ENCODE results near the gene HTR7.

- TF ChIP-seq EZH2 (IDR thresholded peaks at IDR 0.05; ENCODE audit: low read length), result no peak
- TF ChIP-seq CTCF (optimal IDR thresholded peaks at IDR 0.05 in 1 of 3, IDR thresholded peaks at IDR 0.05 in 1 of 3, conservative IDR thresholded peaks at IDR 0.05 in 1 of 3; ENCODE audit: extremely low read depth in 1 of 3, insufficient read depth in 2 of 3, low read length in 3 of 3), result no peak
These were observed 14.2 kb upstream of the HTR7 start, which contains the start of gene RPP30 for GRCh38 chr10:90871766-90872647.
